A549 (cell line): ENCODE results near the gene NIPAL1.

Experiments
- CEBPB ChIP-seq, 2 experiments: fragments of >200 bp in 1 of 2; sonication (Bioruptor Twin) in 1 of 2; formaldehyde crosslinking in 1 of 2; IDR thresholded peaks; 2 replicates each; pipeline ENCODE4 v1.6.1; 2012 to 2016
- CTCF ChIP-seq: fragments of >200 bp; sonication (Bioruptor Twin); formaldehyde crosslinking; IDR thresholded peaks from 3 replicates; pipeline ENCODE4 v1.5.1; 2016
- EHMT2 ChIP-seq: fragments of 200-600 bp; sonication (generic); IDR thresholded peaks from 2 replicates; pipeline ENCODE4 v1.6.1; 2016; ENCODE audit warnings: antibody characterized with exemption, low read depth, mild to moderate bottlenecking, moderate library complexity
- JUN ChIP-seq, 2 experiments: fragments of >200 bp; sonication (Bioruptor Twin); formaldehyde crosslinking; IDR thresholded peaks; 2 replicates in 1 of 2; 3 replicates in 1 of 2; pipeline ENCODE4 v1.6.1; 2016 to 2017
- JUNB ChIP-seq: fragments of >200 bp; sonication (Bioruptor Twin); formaldehyde crosslinking; IDR thresholded peaks from 2 replicates; pipeline ENCODE4 v1.6.1; 2016
- NFE2L2 ChIP-seq: fragments of 150-350 bp; conservative IDR thresholded peaks from 2 replicates; pipeline ENCODE4 v1.6.1; 2014; ENCODE audit warnings: low read length
- NR3C1 ChIP-seq: fragments of >200 bp; sonication (Bioruptor Twin); formaldehyde crosslinking; IDR thresholded peaks from 3 replicates; pipeline ENCODE4 v1.6.1; 2017
- RAD21 ChIP-seq, 2 experiments: fragments of >200 bp in 1 of 2; sonication (Bioruptor Twin) in 1 of 2; formaldehyde crosslinking in 1 of 2; IDR thresholded peaks in 1 of 2; conservative IDR thresholded peaks in 1 of 2; 2 replicates in 1 of 2; 3 replicates in 1 of 2; pipeline ENCODE4 v1.6.1; 2012 to 2018; ENCODE audit warnings: inconsistent platforms in 1 of 2

DNA sequence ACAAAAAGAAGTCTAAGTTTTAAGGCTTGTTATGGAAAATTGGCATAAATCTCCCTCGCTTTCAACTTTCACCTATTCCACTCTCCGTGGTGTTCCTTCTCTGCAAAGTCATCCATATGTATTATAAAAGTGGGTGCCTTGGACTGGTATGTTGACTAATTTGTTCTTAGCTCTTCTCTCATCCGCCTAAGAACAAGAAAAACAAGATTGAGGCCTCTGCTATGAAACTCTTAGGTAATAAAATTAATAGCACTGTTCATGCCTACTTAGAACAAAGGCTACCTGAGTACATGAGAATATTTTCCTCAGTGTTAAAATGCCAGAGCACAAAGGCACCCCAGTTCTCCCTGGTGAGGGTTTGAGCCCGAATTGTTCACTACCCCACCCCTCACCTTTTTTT, 1.4 kb upstream of the NIPAL1 start:
- TF ChIP-seq JUNB: no peak
- TF ChIP-seq NFE2L2: no peak
- TF ChIP-seq CTCF: no peak
- no peak for TF ChIP-seq NR3C1
- no peak for TF ChIP-seq RAD21 (conservative IDR thresholded peaks at IDR 0.05 in 1 of 2, IDR thresholded peaks at IDR 0.05 in 1 of 2)
- TF ChIP-seq JUN (IDR thresholded peaks at IDR 0.05): no peak
- TF ChIP-seq EHMT2: no peak
- no peak for TF ChIP-seq CEBPB (IDR thresholded peaks at IDR 0.05)
